Caco-2 (cell line): ENCODE data around the gene ALDH1A2. TPM values are rescaled to one million over a fixed set of nuclear protein-coding genes. Genes with fewer than 3 reads are reported as not detected.

Source experiments
- BruUV-seq: library from RNA; stranded (reverse); fragments of 400-500 nt; replicated peaks from 2 replicates; lab custom pipeline; 2021; lab: Mats Ljungman, UMichigan
- CTCF ChIA-PET: fragments of 300-600 bp; sonication (Branson Sonifier 250); formaldehyde crosslinking; loops from one replicate; lab custom pipeline; 2022; ENCODE audit warnings: antibody characterized with exemption; lab: Charles Lee
- POLR2A ChIA-PET: fragments of 300-600 bp; sonication (Branson Sonifier 250); formaldehyde crosslinking; loops from one replicate; lab custom pipeline; 2022; ENCODE audit warnings: antibody characterized with exemption; lab: Charles Lee
- DNase-seq, 2 experiments: peaks; one replicate each; pipeline versions ENCODE4 v3.0.0 to v3.0.0-alpha.2; 2020 to 2022
- H3K27me3 ChIP-seq: replicated peaks from 2 replicates; pipeline ENCODE4 v1.6.0; 2011; ENCODE audit warnings: low read length; ENCODE audit not compliant: control insufficient read depth, insufficient read depth
- H3K36me3 ChIP-seq: 2 replicates; pipeline ENCODE4 v1.5.1; 2011; ENCODE audit warnings: low read length; ENCODE audit not compliant: control insufficient read depth, insufficient read depth
- H3K4me1 ChIP-seq: fragments of 250-450 bp; sonication (Bioruptor Pico); 2 replicates; pipeline ENCODE4 v1.5.1; 2020; ENCODE audit warnings: mild to moderate bottlenecking
- H3K4me3 ChIP-seq: 2 replicates; pipeline ENCODE4 v1.5.1; 2011; ENCODE audit warnings: low read depth, mild to moderate bottlenecking, control low read depth, low read length
- H3K9me3 ChIP-seq: fragments of 250-450 bp; sonication (Bioruptor Pico); 2 replicates; pipeline ENCODE4 v1.5.1; 2020; ENCODE audit warnings: mild to moderate bottlenecking, moderate library complexity
- H3K27ac Mint-ChIP-seq: one replicate; pipeline ENCODE4 v1.8.0; 2022; ENCODE audit warnings: mixed read lengths; ENCODE audit not compliant: unreplicated experiment
- H3K27me3 Mint-ChIP-seq: one replicate; pipeline ENCODE4 v1.8.0; 2022; ENCODE audit warnings: mixed read lengths; ENCODE audit not compliant: insufficient read depth, unreplicated experiment
- H3K36me3 Mint-ChIP-seq: one replicate; pipeline ENCODE4 v1.8.0; 2022; ENCODE audit warnings: mild to moderate bottlenecking, mixed read lengths; ENCODE audit not compliant: insufficient read depth, unreplicated experiment
- H3K4me1 Mint-ChIP-seq: one replicate; pipeline ENCODE4 v1.8.0; 2022; ENCODE audit warnings: low read depth, mixed read lengths; ENCODE audit not compliant: unreplicated experiment
- H3K4me3 Mint-ChIP-seq: one replicate; pipeline ENCODE4 v1.8.0; 2022; ENCODE audit warnings: mild to moderate bottlenecking, moderate library complexity, mixed read lengths; ENCODE audit not compliant: unreplicated experiment
- H3K9me3 Mint-ChIP-seq: one replicate; pipeline ENCODE4 v1.8.0; 2022; ENCODE audit warnings: mixed read lengths; ENCODE audit not compliant: unreplicated experiment
- CTCF ChIP-seq, 2 experiments: fragments of 200-600 bp in 1 of 2; IDR thresholded peaks; 1 replicate in 1 of 2; 2 replicates in 1 of 2; pipeline versions ENCODE4 v1.5.1 to v1.8.0; 2011 to 2022; ENCODE audit warnings: antibody characterized with exemption in 1 of 2, control low read depth in 1 of 2, inconsistent platforms in 1 of 2, low read depth in 1 of 2, low read length in 1 of 2, mild to moderate bottlenecking in 1 of 2, moderate library complexity in 1 of 2; ENCODE audit not compliant: insufficient read depth in 1 of 2, severe bottlenecking in 1 of 2, unreplicated experiment in 1 of 2
- intact Hi-C: fragments of 100-400 bp; cut with micrococcal nuclease; formaldehyde crosslinking; loops from one replicate; pipeline ENCODE4 v1.10.0; 2022; ENCODE audit not compliant: unreplicated experiment
- total RNA-seq: library from RNA; stranded (reverse); gene quantifications from 2 replicates; pipeline ENCODE4 v1.2.3, GENCODE V29; 2022

ALDH1A2 gene
- total RNA-seq, 1 experiment from 2014 or later = 0.61 TPM

GRCh38 chr15:58014040-58014439 lies 51.5 kb downstream of the ALDH1A2 start:
- POLR2A ChIA-PET = no interaction called here
- Mint-ChIP-seq H3K4me3 (no peak overlapping the region), H3K27me3 (peaks cover 2% of the 10 kb centered on the region), H3K4me1 (no peaks in the 10 kb centered on the region), H3K36me3 (no peaks in the 10 kb centered on the region), H3K9me3 (no peaks in the 10 kb centered on the region), H3K27ac (no peak overlapping the region)
- Histone ChIP-seq H3K4me3 (no peak overlapping the region), H3K36me3 (no peaks in the 10 kb centered on the region), H3K9me3 (no peaks in the 10 kb centered on the region), H3K27me3 (no peaks in the 10 kb centered on the region), H3K4me1 (no peaks in the 10 kb centered on the region)
- CTCF ChIA-PET = no interaction called here
- DNase-seq = no peak
- intact Hi-C loops = no loop called here
- TF ChIP-seq CTCF (IDR thresholded peaks at IDR 0.05; ENCODE audit: insufficient read depth in 1 of 2, low read depth in 1 of 2, low read length in 1 of 2, severe bottlenecking in 1 of 2, unreplicated experiment in 1 of 2) = no peak
- BruUV-seq = no TSS peak

GRCh38 chr15:58010983-58011382 lies 54.5 kb downstream of the ALDH1A2 start:
- Mint-ChIP-seq H3K9me3 (no peaks in the 10 kb centered on the region), H3K36me3 (no peaks in the 10 kb centered on the region), H3K4me3 (no peak overlapping the region), H3K4me1 (no peaks in the 10 kb centered on the region), H3K27me3 (peaks cover 2% of the 10 kb centered on the region), H3K27ac (no peak overlapping the region)
- BruUV-seq = no TSS peak
- Histone ChIP-seq H3K27me3 (no peaks in the 10 kb centered on the region), H3K4me3 (no peak overlapping the region), H3K4me1 (no peaks in the 10 kb centered on the region), H3K9me3 (0 out of 2 replicates have a peak, but pooled peaks cover 3% of the 10 kb centered on the region), H3K36me3 (no peaks in the 10 kb centered on the region)
- no peak for TF ChIP-seq CTCF (IDR thresholded peaks at IDR 0.05; ENCODE audit: insufficient read depth in 1 of 2, low read depth in 1 of 2, low read length in 1 of 2, severe bottlenecking in 1 of 2, unreplicated experiment in 1 of 2)
- ChIA-PET CTCF (no interaction called here), POLR2A (no interaction called here)
- DNase-seq = no peak
- intact Hi-C loops = no loop called here

- no peaks in the 10 kb centered on the region for H3K4me1 ChIP-seq
- H3K4me1 Mint-ChIP-seq = no peaks in the 10 kb centered on the region
These were observed 61.7 kb downstream of the ALDH1A2 start for GRCh38 chr15:58003810-58004209.

More at GRCh38 chr15:58003810-58004209, 61.7 kb downstream of the ALDH1A2 start:
- Mint-ChIP-seq H3K27me3 (peaks cover 5% of the 10 kb centered on the region), H3K4me3 (no peak overlapping the region), H3K9me3 (no peaks in the 10 kb centered on the region), H3K27ac (no peak overlapping the region), H3K36me3 (no peaks in the 10 kb centered on the region)
- H3K4me3 ChIP-seq = no peak overlapping the region
- ChIA-PET POLR2A (no interaction called here), CTCF (no interaction called here)
- intact Hi-C loops = no loop called here
- H3K9me3 ChIP-seq = 0 out of 2 replicates have a peak, but pooled peaks cover 3% of the 10 kb centered on the region
- H3K27me3 ChIP-seq = no peaks in the 10 kb centered on the region
- no TSS peak for BruUV-seq
- TF ChIP-seq CTCF (IDR thresholded peaks at IDR 0.05; ENCODE audit: insufficient read depth in 1 of 2, low read depth in 1 of 2, low read length in 1 of 2, severe bottlenecking in 1 of 2, unreplicated experiment in 1 of 2) = no peak
- no peaks in the 10 kb centered on the region for H3K36me3 ChIP-seq
- no peak for DNase-seq
